ENCODE results near the gene GPR39. TPM values are rescaled to one million over a fixed set of nuclear protein-coding genes. Genes with fewer than 3 reads are reported as not detected.

The GPR39 gene
- total RNA-seq, 4 donors from 2014 or later = 0.15 TPM; not detected in 3

- H3K9me3 ChIP-seq = no peaks in the 10 kb centered on the region
- DNase-seq (no peak), ATAC-seq (no peak)
- H3K27ac ChIP-seq = no peak overlapping the region
- intact Hi-C loops (cut with DNase I; ENCODE audit: low total_unique reads) (no loop called here), in situ Hi-C loops (cut with MboI; ENCODE audit: low sequenced_read_pairs in 4 of 4) (no loop called here)
- no peak overlapping the region for H3K4me3 ChIP-seq
- H3K27me3 ChIP-seq = no peaks in the 10 kb centered on the region
- no peaks in the 10 kb centered on the region for H3K36me3 ChIP-seq
- no peak for TF ChIP-seq POLR2A (IDR thresholded peaks at IDR 0.05)
- TF ChIP-seq CTCF (IDR thresholded peaks at IDR 0.05 in 4 of 5, conservative IDR thresholded peaks at IDR 0.05 in 1 of 5) = no peak
- no peaks in the 10 kb centered on the region for H3K4me1 ChIP-seq
Observed at GRCh38 chr2:132690664-132691303, 274.2 kb downstream of the GPR39 start.

GRCh38 chr2:132691556-132691955, 275.0 kb downstream of the GPR39 start:
- Histone ChIP-seq H3K27me3 (no peaks in the 10 kb centered on the region), H3K27ac (no peak overlapping the region), H3K4me1 (no peaks in the 10 kb centered on the region), H3K9me3 (no peaks in the 10 kb centered on the region), H3K4me3 (no peak overlapping the region), H3K36me3 (no peaks in the 10 kb centered on the region)
- in situ Hi-C loops (cut with MboI; ENCODE audit: low sequenced_read_pairs in 4 of 4) = no loop called here
- DNase-seq (no peak), ATAC-seq (no peak)
- no peak for TF ChIP-seq CTCF (IDR thresholded peaks at IDR 0.05 in 4 of 5, conservative IDR thresholded peaks at IDR 0.05 in 1 of 5)
- no peak for TF ChIP-seq POLR2A (IDR thresholded peaks at IDR 0.05)
- intact Hi-C loops (cut with DNase I; ENCODE audit: low total_unique reads) = no loop called here

- intact Hi-C loops (cut with DNase I; ENCODE audit: low total_unique reads) = no loop called here
- in situ Hi-C loops (cut with MboI; ENCODE audit: low sequenced_read_pairs in 4 of 4) = no loop called here
- no peak for ATAC-seq
Observed at GRCh38 chr2:132692816-132693215, 276.2 kb downstream of the GPR39 start.

More at GRCh38 chr2:132692816-132693215, 276.2 kb downstream of the GPR39 start:
- H3K27me3 ChIP-seq = no peaks in the 10 kb centered on the region
- no peaks in the 10 kb centered on the region for H3K9me3 ChIP-seq
- H3K36me3 ChIP-seq = no peaks in the 10 kb centered on the region
- H3K4me1 ChIP-seq = no peaks in the 10 kb centered on the region
- TF ChIP-seq POLR2A (IDR thresholded peaks at IDR 0.05) (no peak), CTCF (IDR thresholded peaks at IDR 0.05 in 4 of 5, conservative IDR thresholded peaks at IDR 0.05 in 1 of 5) (no peak)
- DNase-seq = no peak
- no peak overlapping the region for H3K4me3 ChIP-seq
- H3K27ac ChIP-seq = no peak overlapping the region

All from gastrocnemius medialis (tissue), 4 donors.